K562 (cell line): Measurements from ENCODE around the gene WASHC4. TPM values are rescaled to one million over a fixed set of nuclear protein-coding genes. Genes with fewer than 3 reads are reported as not detected.

ENCODE experiments used
- CEBPZ ChIP-seq: fragments of 150-350 bp; IDR thresholded peaks from 2 replicates; pipeline ENCODE4 v1.6.1; 2014; ENCODE audit warnings: low read depth, mild to moderate bottlenecking, low read length, borderline replicate concordance
- CLOCK ChIP-seq: fragments of 250-450 bp; sonication (Bioruptor Pico); IDR thresholded peaks from 2 replicates; pipeline ENCODE4 v1.4.0; 2020; ENCODE audit warnings: mild to moderate bottlenecking, moderate library complexity, borderline replicate concordance
- DDX20 ChIP-seq: fragments of 450-650 bp; IDR thresholded peaks from 2 replicates; pipeline ENCODE4 v1.6.1; 2016; ENCODE audit warnings: missing genetic modification characterization, low read depth, mild to moderate bottlenecking, missing compliant biosample characterization, moderate library complexity
- HDAC8 ChIP-seq: fragments of 450-650 bp; IDR thresholded peaks from 2 replicates; pipeline ENCODE4 v1.6.1; 2016; ENCODE audit warnings: mild to moderate bottlenecking, missing genetic modification characterization, moderate library complexity, missing compliant biosample characterization
- SREBF2 ChIP-seq: sonication (generic); formaldehyde crosslinking; IDR thresholded peaks from 2 replicates; pipeline ENCODE4 v1.4.0; 2020; ENCODE audit warnings: mild to moderate bottlenecking, missing genetic modification reagents
- THRB ChIP-seq: fragments of 450-650 bp; formaldehyde crosslinking; conservative IDR thresholded peaks from 2 replicates; pipeline ENCODE4 v1.4.0; 2022; ENCODE audit warnings: mild to moderate bottlenecking, missing genetic modification characterization
- ZC3H4 ChIP-seq: sonication (generic); formaldehyde crosslinking; IDR thresholded peaks from 2 replicates; pipeline ENCODE4 v1.9.0; 2021; ENCODE audit warnings: missing genetic modification reagents, borderline replicate concordance
- ZNF165 ChIP-seq: fragments of 250-450 bp; sonication (Bioruptor Pico); IDR thresholded peaks from 2 replicates; pipeline ENCODE4 v1.4.0; 2020; ENCODE audit warnings: borderline replicate concordance
- ZNF274 ChIP-seq: IDR thresholded peaks from 2 replicates; pipeline ENCODE4 v1.6.1; 2011; ENCODE audit warnings: low read depth, mild to moderate bottlenecking, low read length, moderate library complexity, borderline replicate concordance
- ZNF407 ChIP-seq: fragments of 450-650 bp; IDR thresholded peaks from 2 replicates; pipeline ENCODE4 v1.6.1; 2016; ENCODE audit warnings: low read depth
- polyA plus RNA-seq, 8 experiments: library from polyadenylated mRNA; depleted of rRNA in 4 of 8; stranded (reverse) in 5 of 8; unstranded in 3 of 8; fragments of >200 nt; fragmentation: Nextera tagmentation in 2 of 8; fragmentation: Illumina TruSeq in 1 of 8; extraction: Ambion mirVana in 2 of 8; extraction: Trizol in 1 of 8; gene quantifications; 2 replicates each; pipeline versions ENCODE4 v1.2.1 to v1.2.3, GENCODE V29; 2011 to 2014; ENCODE audit warnings: inconsistent platforms in 1 of 8, missing spikeins in 1 of 8
- total RNA-seq, 7 experiments: library from RNA; depleted of rRNA in 6 of 7; stranded (reverse); fragments of >200 nt in 6 of 7; fragmentation: Illumina TruSeq in 2 of 7; extraction: Trizol in 2 of 7; gene quantifications; 2 replicates each; pipeline versions ENCODE4 v1.2.1 to v1.2.3, GENCODE V29; 2011 to 2021; ENCODE audit warnings: low replicate concordance in 1 of 7

WASHC4 gene
- total and polyA plus RNA-seq, 9 of the 15 experiments (the other 6 are each of a cell fraction or from before 2014, with no cell fraction given) = 12.5 to 38.5 (median 21.3) TPM

GRCh38 chr12:105107494-105108371 is at the start of gene WASHC4 (continued):
- TF ChIP-seq ZNF407 (no peak), CEBPZ (no peak), THRB (CRISPR knock-in tag) (no peak), DDX20 (tag) (no peak), ZNF165 (no peak), ZC3H4 (CRISPR knock-in tag) (no peak), SREBF2 (CRISPR knock-in tag) (no peak), CLOCK (CRISPR knock-in tag) (peak; percentile 10; the same call in 1 of the 2 replicates), ZNF274 (no peak), HDAC8 (tag) (no peak)
